Measurements from ENCODE around the gene AKR1C1. TPM values are rescaled to one million over a fixed set of nuclear protein-coding genes. Genes with fewer than 3 reads are reported as not detected.
"Not testable (repeated sequence)": the region's sequence is repeated elsewhere in the genome, so short reads cannot be mapped to it uniquely, and the experiment has no call there.

AKR1C1 gene
- polyA plus RNA-seq, 12 donors = 6.3 to 15.7 (median 11.3) TPM; not detected in 2

DNA sequence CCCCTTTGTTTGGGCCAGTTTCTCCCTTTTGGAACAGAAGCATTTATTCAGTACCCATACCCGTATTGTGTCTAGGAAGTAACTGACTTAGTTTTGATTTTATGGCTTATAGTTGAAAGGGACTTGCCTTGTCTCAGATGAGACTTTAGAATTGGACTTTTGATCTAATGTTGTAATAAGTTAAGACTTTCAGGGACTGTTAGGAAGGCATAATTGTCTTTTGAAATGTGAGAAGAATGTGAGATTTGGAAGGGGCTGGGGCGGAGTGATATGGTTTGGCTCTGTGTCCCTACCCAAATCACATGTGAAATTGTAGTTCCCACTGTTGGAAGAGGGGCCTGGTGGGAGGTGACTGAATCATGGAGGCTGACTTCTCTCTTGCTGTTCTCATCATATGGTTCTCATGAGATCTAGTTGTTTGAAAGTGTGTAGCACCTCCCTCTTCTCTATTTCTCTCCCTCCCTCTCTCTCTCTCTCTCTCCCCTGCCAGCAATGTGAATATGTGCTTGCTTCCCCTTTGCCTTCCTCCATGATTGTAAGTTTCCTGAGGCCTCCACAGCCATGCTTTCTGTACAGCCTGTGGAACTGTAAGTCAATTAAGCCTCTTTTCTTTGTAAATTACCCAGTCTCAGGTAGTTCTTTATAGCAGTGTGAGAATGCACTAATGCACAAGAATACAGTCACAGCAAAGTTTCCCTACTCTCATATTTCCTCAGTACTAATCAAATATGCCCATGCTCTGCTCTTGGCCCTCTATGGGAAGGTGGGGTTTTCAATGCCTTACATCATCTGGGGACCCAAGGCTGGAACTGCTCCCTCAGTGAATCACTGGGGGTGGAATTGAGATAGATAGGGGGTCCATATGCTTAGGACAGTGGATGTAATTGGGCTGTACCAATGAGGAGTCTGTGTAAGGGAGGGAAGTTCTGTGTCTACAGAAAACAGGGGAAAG lies 17.2 kb upstream of the AKR1C1 start:
- DNase-seq = no peak

DNA sequence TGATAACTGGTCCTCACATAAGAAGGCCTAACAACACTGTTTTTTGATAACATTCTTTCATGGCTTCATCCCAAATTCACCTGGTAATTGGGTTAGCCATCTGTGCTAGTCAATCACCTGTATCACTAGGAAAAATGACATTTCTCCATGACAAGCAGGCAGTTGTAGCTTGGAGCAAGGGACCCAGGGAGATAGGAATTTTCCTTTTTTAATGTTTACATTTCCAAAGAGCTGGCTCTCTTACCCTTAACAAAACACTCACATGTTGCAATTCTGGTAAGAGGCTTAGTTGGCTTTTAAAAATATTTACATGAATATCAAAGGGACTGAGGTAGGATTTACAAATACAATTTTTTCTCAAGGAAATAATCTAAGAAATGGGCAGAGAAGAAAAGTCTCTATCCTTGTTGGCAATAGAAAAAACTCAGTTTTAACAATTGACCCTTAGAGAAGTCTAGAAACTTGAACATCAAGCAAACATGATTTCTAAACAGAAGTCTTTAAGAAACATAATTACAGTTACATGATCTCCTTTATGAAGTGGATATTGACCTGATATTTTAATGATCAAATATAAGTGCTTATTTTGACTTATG lies 16.1 kb upstream of the AKR1C1 start:
- DNase-seq = no peak

DNA sequence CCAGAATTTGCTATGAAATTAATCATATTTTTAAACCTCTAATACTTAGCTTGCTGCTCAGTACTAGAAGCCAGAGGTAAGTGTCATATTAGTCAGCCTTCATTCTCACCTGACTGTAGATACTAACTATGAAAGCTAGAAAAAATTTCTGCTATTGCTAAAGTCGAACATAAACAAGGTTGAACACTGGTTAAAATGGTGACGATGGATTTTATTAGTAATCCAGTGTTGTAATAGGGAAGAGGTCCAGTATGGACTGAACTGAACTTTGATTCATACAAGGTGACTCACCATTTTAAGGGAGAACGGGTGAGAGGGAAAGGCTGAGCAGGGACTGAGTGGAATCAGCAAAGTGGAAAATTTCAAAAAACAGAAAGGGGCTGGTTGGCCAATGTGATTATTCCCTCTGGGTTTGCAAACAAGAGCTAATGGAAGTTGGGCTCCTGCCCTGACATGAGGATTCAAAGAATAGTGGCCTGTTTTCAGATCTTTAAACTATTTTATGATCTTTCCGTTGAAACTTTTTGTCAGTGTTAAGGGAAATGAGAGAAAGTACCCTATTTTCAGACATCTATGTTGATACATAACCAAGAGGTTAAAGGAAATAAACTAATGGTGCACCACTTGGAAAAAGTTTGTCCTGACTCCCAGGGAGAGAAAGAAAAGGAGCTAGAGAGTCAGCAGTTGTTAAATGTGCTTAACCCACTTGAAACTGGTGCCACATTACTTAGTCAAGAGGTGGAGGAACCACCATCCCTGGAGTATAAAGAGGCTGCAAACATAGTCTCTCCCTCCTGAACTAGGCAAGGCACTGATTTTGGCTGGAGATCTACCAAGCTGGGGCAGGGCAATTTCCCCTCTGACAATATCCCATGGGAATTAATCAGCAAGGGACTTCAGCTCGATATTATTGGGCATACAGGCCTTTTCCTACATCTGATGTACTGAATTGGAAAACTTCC lies 15.3 kb upstream of the AKR1C1 start:
- DNase-seq = peak; percentile 29

DNA sequence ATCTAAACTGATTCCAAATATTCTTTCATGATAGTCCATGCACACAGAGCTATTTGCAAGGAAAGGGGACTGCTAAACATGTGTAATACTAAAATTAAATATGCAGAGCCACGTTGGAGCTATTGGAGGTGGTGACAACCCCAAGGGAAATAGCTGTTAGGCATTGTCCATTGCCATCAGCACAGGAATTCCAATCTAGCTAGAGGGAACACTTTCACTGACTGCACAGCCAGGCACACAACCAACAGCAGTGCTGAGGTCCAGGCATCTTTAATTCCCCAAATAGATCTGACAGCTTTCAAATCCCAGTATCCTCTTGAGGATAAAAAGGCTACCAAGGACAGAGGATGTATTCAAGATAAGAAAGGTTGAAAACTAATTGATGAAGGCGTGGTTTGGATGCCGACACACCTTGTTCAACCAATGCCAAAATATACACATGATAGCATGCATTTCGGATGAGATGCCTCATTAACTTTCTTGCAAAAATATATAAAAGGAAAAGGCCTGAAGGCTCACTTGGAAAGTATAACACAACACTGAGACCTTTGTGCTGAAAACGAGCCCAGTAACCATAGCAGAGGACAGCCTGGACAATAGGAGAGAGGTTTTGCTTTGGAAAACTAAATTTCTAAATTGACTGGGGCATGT lies 11.6 kb upstream of the AKR1C1 start:
- DNase-seq = not testable (repeated sequence)

DNA sequence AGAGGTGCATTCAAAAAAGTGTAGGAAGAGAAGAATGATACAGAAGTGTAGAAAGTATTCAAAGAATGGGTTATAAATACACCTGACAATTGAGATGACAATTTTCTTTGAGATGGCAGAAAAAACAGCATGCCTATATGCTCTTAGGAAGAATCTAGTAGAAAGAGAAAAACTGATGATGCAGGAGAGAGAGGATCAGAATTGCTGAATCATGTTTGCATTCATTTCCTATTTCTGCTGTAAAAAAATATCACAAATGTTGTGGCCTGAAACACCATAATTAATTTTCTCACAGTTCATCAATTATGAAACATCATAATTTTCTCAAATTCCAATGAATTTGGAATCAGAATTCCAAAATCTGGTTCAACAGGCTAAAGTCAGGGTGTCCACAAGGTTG lies 9.8 kb upstream of the AKR1C1 start:
- no peak for DNase-seq

DNA sequence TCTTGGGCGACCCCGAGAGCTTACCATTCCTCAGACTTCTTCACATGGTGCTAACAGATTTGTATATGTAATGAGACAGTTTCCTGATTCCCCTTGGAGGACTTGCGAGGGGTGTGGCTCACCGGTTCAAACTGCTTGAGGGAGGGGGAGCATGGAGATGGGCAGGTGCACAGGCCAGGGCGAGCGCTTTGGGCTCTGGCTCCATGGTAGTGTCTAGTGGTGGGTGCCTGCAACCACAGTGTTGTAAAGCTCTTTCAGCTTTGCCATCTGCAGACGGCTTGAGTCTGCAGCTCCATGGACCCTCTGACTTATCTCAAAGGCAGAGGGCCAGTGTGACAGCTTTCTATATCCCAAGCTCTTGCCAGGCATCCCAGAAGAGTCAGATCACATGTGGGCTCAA lies 7.1 kb upstream of the AKR1C1 start:
- DNase-seq = not testable (repeated sequence)

DNA sequence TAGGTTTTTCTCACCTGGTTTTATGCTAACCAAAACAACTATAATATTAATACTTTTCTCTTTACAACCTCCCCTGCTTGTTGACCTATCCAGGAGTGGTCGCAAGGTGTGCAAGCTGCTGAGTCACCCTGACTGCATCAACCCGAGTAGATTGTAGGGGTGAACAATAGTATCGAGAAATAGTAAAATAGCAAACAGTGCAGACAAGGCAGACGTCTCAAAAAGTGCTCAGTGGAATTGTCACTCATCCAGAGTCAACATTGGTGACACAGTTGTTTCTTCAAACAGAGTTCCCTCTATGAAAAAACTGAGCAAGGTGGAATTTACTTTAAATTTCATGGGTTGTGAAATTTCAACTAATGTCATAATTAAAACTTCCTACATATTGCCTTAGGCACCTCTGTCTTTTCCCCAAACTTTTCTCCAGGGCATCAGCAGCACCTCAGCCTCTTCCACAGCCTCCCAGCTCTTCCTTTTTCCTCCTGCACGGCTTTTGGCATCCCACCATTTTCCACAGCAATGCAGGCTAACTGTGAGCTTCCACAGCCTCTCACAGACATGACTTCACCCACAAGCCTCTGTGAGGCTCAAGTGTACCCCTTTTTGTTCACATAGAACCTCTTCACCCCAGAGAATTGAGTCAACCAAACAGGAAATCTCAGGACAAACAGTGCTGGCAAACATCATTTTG lies 6.1 kb upstream of the AKR1C1 start:
- not testable (repeated sequence) for DNase-seq

DNA sequence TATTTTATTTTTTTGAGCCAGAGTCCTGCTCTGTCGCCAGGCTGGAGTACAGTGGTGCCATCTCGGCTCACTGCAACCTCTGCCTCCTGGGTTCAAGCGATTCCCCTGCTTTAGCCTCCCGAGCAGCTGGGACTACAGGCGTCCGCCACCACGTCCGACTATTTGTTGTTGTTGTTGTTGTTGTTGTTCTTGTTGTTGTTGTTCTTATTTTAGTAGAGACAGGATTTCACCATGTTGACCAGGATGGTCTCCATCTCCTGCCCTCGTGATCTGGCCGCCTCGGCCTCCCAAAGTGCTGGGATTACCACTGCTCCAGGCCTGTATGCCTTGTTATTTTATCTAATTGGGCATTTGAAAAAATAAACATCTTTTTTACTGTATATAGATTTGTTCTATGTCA lies 1.7 kb upstream of the AKR1C1 start:
- not testable (repeated sequence) for DNase-seq

DNA sequence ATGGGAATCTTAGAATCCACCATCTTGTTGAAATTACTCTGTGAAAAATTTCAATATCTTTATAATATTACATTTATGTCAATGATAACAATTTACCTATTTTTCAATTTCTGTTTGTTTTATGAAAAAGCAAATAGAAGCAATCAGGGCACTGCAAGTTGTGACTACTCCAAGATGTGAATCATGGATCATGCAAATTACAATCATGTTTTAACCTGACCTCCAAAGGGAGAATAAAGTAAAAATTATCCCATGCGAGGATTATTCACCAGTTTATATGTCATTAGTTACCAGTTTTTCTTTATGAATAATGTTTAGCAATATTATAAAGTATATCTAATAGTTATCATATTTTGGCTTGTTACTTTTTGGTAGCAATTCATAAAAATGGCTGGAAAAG lies 907 bp upstream of the AKR1C1 start:
- not testable (repeated sequence) for DNase-seq

DNA sequence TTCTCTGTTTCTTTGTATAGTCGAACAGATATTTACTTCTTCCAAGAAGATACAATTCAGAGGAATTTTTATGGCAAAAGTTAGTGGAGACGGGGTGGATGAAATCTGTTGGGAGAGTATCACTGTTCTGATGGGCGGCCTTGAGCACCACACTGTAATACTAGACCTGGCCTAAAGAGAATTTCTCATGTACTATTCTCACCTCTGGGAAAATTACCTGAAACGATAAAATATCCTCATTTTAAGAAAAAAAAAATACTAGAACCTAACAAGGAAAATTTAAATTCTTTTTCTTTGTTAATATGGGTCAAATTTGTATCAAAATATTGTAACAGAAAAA lies 570 bp downstream of the AKR1C1 start:
- DNase-seq = not testable (repeated sequence)

DNA sequence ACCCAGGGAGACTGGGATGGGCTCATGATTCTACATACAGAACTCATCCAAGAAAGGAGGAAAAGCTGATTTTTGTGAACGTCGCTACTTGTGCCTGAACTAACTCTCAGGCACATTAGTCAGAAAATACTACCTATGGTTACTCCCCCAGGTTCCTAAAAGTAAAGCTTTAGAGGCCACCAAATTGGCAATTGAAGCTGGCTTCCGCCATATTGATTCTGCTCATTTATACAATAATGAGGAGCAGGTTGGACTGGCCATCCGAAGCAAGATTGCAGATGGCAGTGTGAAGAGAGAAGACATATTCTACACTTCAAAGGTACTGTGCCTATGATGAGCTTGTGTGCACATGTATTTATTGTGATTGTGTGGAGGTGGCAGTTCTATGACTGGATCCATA lies 2.5 kb downstream of the AKR1C1 start:
- not testable (repeated sequence) for DNase-seq

DNA sequence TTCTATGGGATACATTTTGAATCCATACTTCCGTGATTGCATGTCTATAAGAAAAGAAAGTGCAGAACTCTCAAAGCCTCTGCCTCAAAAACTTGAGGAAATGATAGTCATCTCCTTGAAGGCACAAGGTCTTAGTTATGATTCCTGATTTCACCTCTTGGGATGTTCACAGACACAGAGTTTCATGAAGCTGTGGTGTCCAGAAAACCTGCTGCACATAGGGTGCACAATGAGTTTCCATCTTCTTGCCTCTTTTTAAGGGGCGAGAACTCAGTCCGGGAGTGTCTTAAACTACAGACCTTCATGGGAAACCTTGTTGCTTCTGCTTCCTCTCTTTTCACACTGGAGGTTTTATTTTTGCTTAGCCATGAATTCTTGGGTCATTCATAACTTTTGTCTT lies 4.0 kb downstream of the AKR1C1 start:
- not testable (repeated sequence) for DNase-seq

DNA sequence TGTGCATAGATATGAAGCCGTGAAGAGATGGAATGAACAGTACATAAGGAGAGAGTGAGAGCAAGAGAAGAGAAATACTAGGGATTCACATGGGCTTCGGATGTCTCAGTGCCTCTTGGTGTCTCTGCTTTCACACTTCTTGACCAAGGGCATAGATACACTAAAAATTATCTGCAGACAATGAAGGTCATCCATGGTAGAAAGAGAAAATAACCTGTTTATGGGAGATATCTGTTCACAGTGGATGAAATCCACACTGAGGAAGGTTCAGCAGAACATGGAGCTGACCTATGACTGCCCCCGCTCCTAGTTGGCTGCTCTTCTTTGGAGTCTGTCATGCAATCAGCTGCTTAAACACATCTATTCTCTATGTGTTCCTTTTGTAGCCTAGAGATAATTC lies 6.1 kb downstream of the AKR1C1 start:
- DNase-seq = not testable (repeated sequence)

DNA sequence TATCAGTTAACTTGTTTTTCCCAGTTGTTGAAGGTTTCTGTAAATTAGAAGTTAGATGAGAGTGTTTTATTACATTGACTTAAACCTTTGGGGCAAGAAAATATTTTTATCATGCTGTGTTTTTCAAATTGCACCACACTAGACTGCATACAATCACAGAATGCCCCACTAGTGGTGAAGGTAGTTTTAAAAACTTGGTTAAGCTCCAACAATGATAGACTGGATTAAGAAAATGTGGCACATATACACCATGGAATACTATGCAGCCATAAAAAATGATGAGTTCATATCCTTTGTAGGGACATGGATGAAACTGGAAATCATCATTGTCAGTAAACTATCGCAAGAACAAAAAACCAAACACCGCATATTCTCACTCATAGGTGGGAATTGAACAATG lies 7.1 kb downstream of the AKR1C1 start:
- not testable (repeated sequence) for DNase-seq

DNA sequence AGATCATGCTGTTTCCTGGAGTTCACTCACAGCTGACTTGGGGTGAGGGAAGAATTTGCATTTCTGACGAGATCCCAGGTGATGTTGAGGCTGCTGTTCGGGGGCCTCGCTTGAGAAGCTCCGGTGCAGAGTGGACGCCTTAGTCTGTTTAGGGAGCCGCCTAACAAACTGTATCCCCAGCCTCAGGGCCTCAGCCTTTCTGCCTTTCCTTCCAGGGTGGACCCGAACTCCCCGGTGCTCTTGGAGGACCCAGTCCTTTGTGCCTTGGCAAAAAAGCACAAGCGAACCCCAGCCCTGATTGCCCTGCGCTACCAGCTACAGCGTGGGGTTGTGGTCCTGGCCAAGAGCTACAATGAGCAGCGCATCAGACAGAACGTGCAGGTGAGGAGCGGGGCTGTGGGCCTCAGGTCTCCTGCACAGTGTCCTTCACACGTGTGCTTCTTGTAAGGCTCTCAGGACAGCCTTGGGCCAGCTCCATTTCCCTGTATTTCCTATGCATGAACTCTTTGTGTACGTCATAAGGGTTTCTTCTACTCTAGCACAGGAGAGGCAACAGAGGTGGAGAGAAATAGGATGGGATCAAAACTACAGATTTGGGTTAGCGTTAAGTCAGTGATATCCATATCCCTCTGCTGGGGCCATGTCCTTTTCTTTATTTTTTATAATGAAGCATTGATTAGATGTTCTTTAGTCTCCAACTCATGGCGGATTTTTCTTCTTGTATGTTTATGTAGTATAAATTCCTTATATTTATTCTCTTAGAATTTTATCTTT lies 9.3 kb downstream of the AKR1C1 start:
- DNase-seq = not testable (repeated sequence)

DNA sequence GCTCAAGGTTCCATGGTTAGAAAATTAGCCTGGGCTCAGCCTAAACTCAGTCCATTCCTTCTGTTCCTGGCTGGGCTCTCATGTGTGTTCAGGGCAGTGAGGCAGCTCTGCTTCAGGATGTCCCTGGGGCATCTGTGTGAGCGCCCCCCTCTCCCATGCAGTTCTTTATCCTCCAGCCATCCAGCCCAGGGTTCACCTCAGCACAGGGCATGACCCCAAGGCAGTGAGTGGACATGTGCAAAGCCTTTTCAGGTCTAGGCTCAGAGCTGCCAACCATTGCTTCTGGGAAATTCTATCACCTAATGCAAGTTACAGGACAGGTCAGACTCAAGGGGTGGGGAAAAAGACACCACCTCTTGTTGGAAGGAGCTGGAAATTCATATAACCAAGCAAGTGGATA lies 10.1 kb downstream of the AKR1C1 start:
- DNase-seq = not testable (repeated sequence)

DNA sequence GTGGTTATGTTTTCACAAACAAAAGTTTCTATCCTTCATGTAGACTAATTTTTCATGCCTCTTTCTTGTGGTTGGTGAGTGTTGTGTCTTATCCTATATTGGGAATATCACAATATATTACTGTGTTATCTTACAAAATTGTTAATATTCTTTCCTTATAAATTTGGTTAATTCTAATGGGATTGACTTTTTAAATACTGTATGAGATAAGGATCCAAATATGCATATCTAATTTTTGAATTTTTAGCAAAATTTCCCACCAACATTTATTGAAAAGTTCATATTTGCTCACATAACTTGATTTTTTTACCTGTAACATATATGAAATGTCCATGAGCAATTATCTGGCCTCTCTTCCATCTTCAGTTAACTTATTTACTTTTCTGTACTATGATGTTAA lies 11.2 kb downstream of the AKR1C1 start:
- not testable (repeated sequence) for DNase-seq

DNA sequence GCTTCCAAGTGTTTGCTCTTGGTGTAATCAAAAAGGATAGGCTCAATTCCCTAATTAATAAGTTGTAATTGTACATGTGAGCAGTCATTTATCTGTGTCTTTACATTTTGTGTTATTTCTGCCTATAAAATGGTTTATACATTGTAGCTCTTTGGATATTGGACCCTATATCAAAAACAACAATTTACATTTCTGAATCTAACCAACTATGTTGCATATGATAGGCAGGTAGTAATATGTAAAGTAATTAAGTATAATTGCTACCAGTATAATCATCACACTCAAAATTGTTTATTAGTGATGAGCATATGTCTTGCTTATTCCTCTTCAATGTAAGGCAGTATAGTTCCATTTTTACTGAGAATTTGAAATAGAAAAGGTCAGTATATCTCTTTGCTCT lies 13.8 kb downstream of the AKR1C1 start:
- no peak for DNase-seq

DNA sequence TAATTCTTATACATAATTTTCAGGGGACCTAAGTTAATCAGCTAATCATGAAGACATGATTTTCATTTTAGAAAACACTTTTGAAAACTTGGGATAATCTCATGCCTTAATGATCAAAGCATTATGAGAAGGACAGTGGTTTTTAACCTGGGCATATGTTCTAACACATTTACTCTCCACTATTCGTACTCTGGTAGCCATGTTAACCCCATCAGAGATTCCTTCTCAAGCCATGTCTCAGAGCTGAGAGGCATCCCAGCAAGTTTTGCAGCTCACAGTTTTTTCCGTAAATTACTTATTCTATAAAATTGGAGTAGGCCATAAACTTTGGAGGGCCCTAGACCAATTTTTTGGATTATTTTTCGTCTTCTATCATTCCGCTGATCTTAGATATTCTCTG lies 15.7 kb downstream of the AKR1C1 start:
- no peak for DNase-seq

DNA sequence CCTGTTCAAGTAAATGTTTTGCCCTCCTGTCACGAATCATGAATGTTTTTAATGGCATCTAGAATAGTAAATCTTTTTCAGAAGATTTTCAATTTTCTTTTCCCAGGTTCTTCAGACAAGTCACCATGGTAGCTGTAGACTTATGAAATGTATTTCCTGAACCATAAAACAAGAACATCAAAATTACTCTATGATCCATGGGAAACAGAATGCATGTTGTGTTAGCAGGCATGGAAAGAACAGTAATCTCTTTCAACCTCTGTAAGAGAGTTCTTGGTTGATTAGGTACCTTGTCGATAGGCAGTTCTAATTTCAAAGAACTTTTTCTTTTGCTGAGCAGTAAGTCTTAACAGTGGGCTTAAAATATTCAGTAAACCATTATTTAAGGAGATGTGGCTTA lies 17.6 kb downstream of the AKR1C1 start:
- DNase-seq = no peak
